ENCODE measurements around the gene SNX24.

SNX24 gene

DNA sequence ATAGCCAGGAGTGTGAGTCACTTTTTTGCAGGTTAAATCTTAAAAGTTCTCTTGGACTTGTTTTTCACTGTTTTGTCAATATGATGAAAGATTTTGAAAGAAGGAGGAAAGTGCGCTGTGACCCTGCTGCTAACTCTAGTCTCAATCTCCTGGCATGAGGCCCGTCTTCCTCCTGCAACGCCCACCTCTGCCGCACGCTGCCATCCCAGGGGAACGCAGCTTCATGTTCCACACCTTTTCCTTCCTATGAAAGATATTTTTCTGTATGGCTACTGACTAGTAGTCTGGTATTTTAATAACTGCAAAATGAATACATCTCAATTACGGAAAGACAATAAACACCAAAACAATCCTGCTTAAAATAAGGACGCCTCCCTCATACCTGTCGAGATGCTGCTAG is 182.8 kb downstream of the SNX24 start:
- no peak for DNase-seq

DNA sequence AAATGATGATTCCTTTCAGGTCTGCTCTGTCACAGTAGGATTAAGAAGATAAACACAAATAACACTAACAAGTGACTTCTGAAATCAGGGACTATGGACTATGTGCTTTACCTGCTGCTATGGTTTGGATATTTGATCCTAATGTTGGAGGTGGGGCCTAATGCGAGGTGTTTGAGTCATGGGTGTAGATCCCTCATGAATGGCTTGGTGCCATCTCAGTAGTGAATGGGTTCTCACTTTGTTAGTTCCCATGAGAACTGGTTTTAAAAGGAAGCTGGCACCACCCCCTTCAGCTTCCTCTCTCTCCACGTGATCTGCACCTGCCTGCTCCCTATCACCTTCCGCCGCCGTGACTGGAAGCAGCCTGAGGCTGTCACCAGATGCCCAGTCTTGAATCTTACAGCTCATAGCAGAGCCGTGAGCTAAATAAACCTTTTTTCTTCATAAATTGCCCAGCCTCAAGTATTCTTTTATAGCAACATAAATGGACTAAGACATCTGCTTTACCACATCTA is 187.8 kb downstream of the SNX24 start:
- DNase-seq = no peak

DNA sequence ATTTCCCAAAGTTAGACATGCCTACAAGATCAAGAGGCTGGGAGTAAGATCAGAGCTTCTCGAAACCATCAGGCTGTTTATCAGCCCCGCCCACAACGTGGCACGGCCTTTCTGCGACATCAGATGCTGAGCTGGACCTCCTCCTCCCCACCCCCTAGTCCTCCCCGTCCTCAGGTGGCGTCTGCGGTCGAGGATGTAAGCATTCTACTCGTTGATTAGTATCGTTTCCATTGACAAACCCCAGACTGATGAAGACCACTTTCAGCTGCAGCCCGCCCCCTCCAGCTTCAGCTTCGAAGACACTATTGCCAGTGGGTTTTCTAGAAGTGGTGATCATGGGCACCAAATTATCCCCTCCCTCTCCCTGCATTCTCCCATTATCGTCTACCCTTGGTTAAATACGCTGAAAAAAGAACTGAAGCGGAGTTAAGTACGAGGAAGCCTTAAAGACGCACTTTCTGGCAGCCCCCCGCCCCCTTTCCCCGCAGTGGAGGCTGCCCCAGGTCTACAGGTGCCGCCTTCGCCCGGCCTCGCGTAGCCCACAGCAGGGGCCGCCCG is 190.0 kb downstream of the SNX24 start:
- peak; percentile 31 for DNase-seq

DNA sequence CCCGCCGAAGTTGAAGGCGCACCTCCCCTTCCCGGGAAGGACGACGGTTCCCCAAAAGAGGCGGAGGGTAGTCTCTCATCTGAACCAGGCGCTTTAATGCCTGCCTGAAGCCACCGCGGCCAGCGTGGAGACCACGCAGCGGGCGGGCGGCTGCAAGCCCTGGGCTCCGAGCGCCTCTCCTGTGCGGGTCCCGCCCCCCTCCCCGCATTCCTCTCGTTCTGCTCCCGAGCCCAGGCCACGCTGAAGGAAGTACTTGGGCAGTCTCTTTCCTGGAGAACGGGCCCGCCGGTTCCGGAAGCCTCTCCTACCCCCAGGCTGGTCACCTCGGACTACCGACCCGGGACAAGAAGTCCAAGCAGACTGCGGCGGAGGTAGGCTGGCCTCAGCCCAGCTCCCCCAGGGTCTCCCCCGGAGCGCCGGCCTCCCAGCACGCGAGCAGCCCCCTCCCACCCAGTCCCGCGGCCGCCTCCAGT is 190.5 kb downstream of the SNX24 start:
- peak; percentile 52 for DNase-seq

DNA sequence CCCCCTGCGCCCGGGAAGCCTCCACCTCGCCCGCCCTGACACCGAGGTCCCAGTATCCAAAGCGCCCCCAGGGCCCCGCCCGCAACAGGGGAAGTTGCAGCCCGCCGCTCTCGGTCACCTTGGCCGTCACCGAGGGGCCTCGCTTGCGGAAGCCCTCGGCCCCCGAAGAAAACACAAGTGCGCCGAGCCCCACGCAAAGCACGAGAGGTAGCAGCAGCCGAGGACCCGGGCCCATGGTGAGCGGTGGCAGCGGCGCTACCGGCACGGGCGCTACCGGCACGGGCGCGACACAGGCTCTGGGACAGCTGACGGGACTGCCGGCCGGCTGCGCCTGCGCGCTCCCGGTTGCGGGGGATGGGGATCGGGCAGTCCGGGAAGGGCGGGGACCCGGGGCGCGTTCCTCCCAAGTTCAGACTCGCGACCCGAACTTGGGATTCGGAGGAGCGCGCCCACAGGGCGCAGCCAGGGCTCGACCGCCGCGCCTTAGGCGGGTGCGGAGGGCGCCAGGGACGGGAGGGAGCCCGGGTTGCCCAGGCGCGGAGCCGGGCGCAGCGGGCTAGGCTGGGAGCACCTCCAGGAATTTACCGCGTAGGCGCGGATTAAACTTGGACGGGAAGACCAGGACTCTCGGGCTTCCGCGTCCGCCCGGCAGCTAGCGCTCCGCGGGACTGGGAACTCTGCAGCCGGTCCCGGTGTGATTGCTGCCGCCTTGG is 191.1 kb downstream of the SNX24 start, which contains the start of gene PPIC:
PPIC (minus strand) TSS at position 335 of the 713 bp plus-strand sequence; CDS start at position 235, 100 bp downstream.
- DNase-seq = peak; percentile 84

DNA sequence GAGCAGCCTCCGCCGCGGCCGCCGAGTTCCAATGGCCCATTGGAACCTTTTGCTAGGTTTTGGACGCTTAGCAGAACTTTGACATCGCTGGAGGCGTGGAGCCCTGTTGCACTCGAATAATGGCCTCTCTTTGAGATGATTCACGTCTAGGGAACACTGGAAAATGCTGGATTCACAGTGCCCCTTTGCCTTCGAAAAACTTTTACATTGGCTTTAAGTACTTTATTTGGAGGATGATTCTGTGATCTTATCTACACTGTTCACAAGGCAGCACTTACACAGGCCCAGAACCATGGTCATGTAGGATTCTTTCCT is 191.6 kb downstream of the SNX24 start:
- DNase-seq = no peak

DNA sequence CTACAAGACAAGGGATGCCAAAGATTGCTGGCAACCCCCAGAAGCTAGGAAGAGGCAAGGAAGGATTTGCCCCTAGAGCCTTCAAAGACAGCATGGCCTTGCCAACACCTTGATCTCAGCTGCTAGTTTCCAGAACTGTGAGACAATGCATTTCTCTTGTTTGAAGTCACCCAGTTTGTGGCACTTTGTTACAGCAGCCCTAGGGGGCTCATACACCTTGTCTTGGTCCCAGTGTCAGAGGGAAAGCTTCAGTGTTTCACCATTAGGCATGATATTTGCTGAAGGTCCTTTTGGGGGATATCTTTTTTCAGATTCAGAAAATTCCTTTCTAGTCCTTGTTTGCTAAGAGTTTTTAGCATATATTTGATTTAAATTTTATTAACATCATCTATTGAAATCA is 194.3 kb downstream of the SNX24 start:
- DNase-seq = no peak

DNA sequence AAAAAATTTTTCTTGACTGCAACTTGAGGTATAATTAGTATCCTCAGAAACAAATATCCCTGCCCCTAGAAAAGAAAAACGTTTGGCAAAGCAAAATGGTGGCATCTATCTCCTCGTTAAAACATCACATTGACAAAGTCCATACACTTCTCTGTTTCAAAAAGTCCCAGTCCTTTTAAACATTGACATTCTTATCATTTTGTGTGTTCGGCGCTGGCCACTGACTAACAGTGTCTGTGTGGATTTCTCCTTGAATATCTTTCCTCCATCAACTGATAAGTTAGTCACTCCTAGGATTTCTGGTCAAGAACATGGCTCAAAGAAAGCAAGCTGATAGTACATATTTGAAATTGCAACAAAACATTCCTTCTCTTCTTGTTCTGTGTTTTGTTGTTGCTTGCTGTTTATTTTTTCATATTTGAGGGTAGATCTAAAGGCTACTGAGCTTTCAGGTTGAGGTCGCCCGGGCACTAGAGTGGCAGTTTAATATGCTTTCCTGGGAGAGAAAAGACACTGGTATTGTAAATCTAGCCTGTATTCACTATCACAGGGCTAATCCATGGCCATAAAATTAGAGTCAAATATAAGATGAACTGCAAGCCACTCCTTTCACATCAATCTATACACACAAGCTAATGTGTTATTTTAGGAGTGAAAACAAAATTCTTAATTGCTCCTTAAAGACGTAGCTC is 199.7 kb downstream of the SNX24 start:
- DNase-seq = no peak

DNA sequence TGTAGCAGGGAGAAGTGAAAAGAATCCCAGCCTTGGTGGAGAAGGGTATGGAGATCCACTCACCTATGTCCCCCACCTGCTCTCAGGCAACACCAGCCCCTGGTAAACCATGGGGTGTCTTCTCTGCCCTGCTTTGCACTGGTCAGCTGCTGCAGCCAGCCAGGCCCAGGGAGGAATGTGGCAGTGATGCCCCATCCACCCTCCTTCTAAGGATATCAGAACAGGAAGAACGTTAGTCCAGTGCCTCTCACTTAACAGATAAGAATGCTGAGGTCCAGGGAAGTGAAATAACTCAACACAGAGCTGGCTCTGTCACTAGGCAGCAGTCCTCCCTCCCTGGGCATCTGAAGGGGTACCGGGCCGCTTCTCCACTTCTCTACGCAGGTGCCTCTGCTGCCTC is 200.8 kb downstream of the SNX24 start:
- no peak for DNase-seq

DNA sequence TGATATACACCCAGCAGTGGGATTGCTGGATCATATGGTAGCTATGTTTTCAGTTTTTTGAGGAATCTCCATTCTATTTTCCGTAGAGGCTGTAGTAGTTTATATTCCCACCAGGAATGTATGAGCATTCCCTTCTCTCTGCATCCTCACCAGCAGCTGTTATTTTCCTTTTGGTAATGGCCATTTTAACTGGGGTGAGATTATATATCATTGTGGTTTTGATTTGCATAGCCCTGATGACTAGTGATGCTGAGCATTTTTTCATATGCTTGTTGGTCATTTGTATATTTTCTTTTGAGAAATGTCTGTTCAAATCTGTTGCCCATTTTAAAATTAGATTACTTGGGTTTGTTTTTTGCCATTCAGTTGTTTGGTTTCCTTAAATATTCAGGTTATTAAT is 202.3 kb downstream of the SNX24 start:
- peak; percentile 45 for DNase-seq

DNA sequence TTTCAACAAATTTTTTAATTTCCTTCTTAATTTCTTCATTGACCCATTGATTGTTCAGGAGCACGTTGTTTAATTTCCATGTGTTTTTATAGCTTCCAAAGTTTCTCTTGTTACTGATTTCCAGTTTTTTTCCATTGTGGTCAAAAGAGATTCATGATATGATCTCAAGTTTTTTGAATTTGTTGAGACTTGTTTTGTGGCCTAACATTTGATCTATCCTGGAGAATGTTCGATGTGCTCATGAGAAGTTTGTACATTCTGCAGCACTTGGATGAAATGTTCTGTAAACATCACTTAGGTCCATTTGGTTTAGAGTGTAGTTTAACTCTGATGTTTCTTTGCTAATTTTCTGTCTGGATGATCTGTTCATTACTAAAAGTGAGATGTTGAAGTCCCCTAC is 205.8 kb downstream of the SNX24 start:
- no peak for DNase-seq

Measured in fibroblast of skin of back (primary cell).